Measurements from ENCODE around the gene GALNTL6. TPM values are rescaled to one million over a fixed set of nuclear protein-coding genes. Genes with fewer than 3 reads are reported as not detected.

The GALNTL6 gene
- total RNA-seq, 1 experiment from 2014 or later: not detected

DNA sequence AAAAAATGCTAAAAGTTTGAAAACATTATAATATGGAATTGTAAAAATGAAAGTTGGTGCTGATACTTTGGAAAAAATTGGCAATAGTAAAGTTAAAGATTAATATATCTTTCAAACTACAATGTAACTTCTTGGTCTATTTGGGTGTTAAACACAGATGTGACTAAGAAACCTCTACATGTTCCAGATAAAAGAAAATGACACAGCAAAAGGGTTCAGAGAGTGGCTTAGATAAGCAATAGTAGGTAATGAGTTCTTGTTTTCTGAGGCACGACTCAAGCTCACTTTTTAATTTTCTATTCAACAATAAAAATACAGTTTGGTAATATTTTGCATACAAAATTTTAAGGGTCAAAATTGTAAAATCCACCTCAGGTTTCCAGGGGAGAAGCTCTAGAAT lies 292.7 kb downstream of the GALNTL6 start:
- H3T11ph ChIP-seq (ENCODE audit: low read length): no peak overlapping the region

More for the DNA sequence above, 292.7 kb downstream of the GALNTL6 start:
- Mint-ChIP-seq H3K27me3 (ENCODE audit: low read depth) (no peaks in the 10 kb centered on the region), H3K36me3 (ENCODE audit: insufficient read depth in 1 of 3, low read depth in 3 of 3) (peaks cover 0 to 1% (median 0%) of the 10 kb centered on the region in 3 experiments; a peak in 1 of 7 replicates), H3K4me1 (no peaks in the 10 kb centered on the region), H3K9me3 (no peaks in the 10 kb centered on the region), H3K4me3 (no peak overlapping the region), H3K27ac (no peak overlapping the region)
- Histone ChIP-seq H3K4me1 (ENCODE audit: insufficient read depth, low read length) (no peaks in the 10 kb centered on the region), H3K79me1 (ENCODE audit: insufficient read depth, low read depth, low read length, poor library complexity, severe bottlenecking) (no peaks in the 10 kb centered on the region), H3K27ac (ENCODE audit: insufficient read length, low read depth, low read length) (no peak overlapping the region), H3K23me2 (ENCODE audit: insufficient read length, low read depth, low read length, poor library complexity, severe bottlenecking) (no peaks in the 10 kb centered on the region), H2BK5ac (ENCODE audit: insufficient read length, low read length) (no peak overlapping the region), H2BK15ac (ENCODE audit: low read depth, low read length) (no peak overlapping the region), H3K4me2 (ENCODE audit: insufficient read depth, insufficient read length, low read length) (no peak overlapping the region), H2BK120ac (ENCODE audit: low read depth, low read length, poor library complexity, severe bottlenecking) (no peak overlapping the region), H4K20me1 (ENCODE audit: control insufficient read depth, insufficient read depth, insufficient read length) (no peaks in the 10 kb centered on the region), H4K8ac (replicated peaks; ENCODE audit: insufficient read length, low read depth, low read length) (no peak overlapping the region), H3K14ac (ENCODE audit: insufficient read depth, low read length) (no peak overlapping the region), H3K23ac (ENCODE audit: insufficient read length, low read depth, low read length) (no peak overlapping the region), H3K56ac (ENCODE audit: insufficient read length, low read depth, low read length) (no peak overlapping the region), H3K9me3 (ENCODE audit: control insufficient read depth, low read depth, low read length) (no peaks in the 10 kb centered on the region), H2BK12ac (ENCODE audit: insufficient read length, low read depth, low read length) (no peak overlapping the region), H2AK5ac (ENCODE audit: insufficient read length, low read length) (no peak overlapping the region), H3K79me2 (ENCODE audit: insufficient read depth, low read length) (no peaks in the 10 kb centered on the region), H3K27me3 (ENCODE audit: insufficient read depth, low read length) (no peaks in the 10 kb centered on the region), H2BK20ac (ENCODE audit: low read depth, low read length, poor library complexity, severe bottlenecking) (no peak overlapping the region), H2AFZ (ENCODE audit: low read length) (no peak overlapping the region), H3K18ac (ENCODE audit: insufficient read length, low read depth, low read length) (no peak overlapping the region), H4K91ac (ENCODE audit: insufficient read length, low read depth, low read length) (no peak overlapping the region), H3K9ac (ENCODE audit: extremely low read depth, insufficient read length, low read length) (no peak overlapping the region), H4K5ac (ENCODE audit: insufficient read length, low read depth, low read length) (no peak overlapping the region), H3K4ac (ENCODE audit: low read depth, low read length) (no peak overlapping the region)
- WGBS (ENCODE audit: extremely low coverage, insufficient read length, low lambda C conversion rate): no CpG with 5 or more reads among the region's 1 CpG
- no peak for TF ChIP-seq CTCF (conservative IDR thresholded peaks at IDR 0.05)
- no peak for DNase-seq
